Activated CD4-positive, alpha-beta T cell treated with anti-CD3 and anti-CD28 coated beads, Interleukin-2, Interleukin-4, amounts not matched to agents 100 ng/mL and 50 ng/mL, durations not matched to agents 16 hours and 8 hours (primary cell): ENCODE measurements around the gene CORIN.
"Not testable (repeated sequence)": the region's sequence is repeated elsewhere in the genome, so short reads cannot be mapped to it uniquely, and the experiment has no call there.

Experiments used
- DNase-seq: peaks from one replicate; pipeline ENCODE4 v3.0.0-alpha.2; 2020; ENCODE audit warnings: low spot score

CORIN gene

GRCh38 chr4:47721485-47721884 is 116.4 kb downstream of the CORIN start:
- DNase-seq, result no peak

DNA sequence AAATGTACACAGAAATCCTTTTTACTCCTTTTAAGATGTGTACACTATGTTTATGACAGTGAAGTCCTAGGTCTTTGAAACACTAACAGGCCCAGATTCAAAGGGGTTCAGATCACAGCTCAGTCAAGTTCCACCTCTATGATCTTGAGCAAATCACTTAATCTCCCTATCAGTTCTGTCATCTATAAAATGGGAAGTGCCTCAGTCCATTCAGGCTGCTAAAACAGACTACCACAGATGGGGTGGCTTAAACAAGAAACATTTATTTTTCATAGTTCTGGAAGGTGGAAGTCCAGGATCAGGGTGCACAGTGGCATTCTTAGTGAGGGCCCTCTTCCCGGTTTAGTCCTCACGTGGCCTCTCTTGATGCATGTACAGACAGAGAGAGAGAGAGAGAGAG is 117.1 kb downstream of the CORIN start:
- DNase-seq, result no peak

GRCh38 chr4:47719576-47719975 is 118.3 kb downstream of the CORIN start:
- no peak for DNase-seq

DNA sequence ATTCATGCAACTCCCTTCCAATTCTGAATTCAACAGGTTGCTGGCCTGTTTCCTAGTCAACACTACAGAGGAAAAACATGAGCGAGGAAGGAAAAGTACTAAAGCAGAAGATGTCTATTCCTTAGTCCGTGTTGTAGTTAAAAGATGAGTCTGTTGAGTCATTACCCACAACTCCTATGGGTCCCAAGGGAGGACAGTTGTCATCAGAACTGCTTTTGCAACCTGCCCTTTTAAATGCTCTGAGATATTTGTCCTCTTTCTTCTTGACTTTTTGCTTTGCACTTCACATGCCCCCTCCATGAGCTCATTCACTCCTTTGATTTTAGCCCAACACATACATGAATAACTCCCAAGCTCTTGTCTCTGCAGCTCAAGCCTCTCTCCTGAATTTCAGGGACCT is 119.2 kb downstream of the CORIN start:
- no peak for DNase-seq

DNA sequence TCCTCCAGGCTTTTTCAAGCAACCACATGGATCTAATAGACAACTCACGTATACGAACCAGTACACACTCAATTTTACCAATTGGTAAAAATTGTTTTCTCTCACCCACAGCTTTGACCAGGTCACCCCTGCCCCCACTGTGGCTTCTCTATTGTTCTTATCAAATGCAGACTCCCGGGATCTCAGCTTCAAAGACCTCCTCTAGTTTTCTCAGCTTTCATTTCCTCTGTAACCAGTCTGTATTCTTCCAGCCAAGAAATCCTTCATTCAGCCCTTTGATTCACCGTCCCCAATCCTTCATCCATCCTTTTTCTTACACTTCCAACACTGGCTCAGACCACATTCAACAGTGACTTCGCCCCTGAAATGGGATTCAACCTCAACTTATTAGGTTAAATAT is 120.7 kb downstream of the CORIN start:
- DNase-seq, result no peak

GRCh38 chr4:47715716-47716416 is 122.0 kb downstream of the CORIN start:
- no peak for DNase-seq

DNA sequence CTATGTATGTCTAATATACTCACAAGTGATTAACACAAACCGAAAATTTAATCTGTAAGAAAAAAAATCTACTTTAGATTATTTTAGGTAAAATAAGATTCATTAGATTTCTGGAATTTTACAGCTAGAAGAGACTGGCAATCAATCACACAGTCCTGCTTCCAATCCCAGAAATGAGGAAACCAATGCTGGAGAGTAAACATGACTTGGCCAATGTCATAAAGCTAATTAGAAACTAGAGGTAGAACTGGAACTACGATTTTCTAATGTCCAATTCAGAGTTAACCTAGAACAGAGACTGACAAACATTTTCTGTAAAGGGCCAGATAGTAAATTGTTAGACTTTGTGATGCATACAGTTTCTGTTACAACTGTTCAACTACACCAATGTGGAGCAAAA is 123.6 kb downstream of the CORIN start:
- no peak for DNase-seq

- DNase-seq, result no peak
Measured at GRCh38 chr4:47713129-47713834, 124.6 kb downstream of the CORIN start.

GRCh38 chr4:47711646-47712045 is 126.2 kb downstream of the CORIN start:
- DNase-seq, result no peak

GRCh38 chr4:47711183-47711582 is 126.7 kb downstream of the CORIN start:
- no peak for DNase-seq

DNA sequence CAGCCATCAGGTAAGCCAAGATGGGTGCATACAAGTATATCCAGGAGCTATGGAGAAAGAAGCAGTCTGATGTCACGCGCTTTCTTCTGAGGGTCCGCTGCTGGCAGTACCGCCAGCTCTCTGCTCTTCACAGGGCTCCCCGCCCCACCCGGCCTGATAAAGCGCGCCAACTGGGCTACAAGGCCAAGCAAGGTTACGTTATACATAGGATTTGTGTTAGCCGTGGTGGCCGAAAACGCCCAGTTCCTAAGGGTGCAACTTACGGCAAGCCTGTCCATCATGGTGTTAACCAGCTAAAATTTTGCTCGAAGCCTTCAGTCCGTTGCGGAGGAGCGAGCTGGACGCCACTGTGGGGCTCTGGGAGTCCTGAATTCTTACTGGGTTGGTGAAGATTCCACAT is 131.5 kb downstream of the CORIN start:
- not testable (repeated sequence) for DNase-seq

DNA sequence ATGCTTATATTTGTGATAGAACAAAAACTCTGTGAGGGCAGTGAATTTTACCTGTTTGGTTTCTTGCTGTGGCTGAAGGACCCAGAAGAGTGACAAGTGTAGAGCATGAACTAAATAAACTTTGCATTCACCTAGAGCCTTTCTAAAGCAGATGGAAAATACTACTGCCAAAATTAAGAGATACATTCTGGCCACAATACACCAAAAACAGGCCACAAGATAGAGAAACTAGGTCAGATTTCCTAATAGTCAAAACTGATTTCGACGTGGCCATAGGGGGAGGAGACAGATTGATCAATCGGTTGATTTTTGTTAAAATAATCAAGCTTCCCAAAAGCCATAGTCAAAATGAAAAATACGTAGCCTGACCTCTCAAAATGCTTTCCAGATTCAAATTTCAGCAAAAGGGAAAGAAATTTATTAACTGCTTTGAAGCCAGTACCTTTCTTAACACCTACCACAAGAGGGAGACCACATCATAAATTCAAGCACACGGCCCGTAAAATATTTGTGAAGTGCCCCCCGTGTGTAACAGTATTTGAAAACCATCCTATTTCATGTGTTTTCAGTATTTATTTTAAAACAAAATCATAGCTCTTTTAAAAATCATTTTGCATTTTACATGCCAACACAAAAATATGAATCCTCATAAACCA is 132.4 kb downstream of the CORIN start:
- DNase-seq, result no peak

- DNase-seq, result peak; percentile 22
Measured at GRCh38 chr4:47704693-47705325, 133.1 kb downstream of the CORIN start.

DNA sequence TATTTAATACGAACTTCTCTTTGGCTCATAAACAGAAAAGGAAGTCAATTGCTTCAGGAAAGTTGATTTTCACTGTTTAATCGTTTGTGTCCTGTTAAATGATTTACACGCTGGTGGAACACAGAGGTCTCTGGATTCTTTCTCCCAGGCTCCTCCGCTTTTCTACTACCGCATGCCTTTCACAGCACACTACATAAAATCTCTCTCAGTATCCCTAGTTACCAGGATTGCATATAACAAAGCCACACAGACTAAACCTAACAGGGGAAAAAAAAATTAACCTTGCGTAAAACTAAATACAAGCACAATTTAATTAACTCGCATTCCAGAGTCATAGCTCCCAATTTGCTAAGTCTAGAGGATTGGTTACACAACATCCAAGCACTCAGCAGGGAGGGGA is 133.9 kb downstream of the CORIN start:
- DNase-seq, result no peak

DNA sequence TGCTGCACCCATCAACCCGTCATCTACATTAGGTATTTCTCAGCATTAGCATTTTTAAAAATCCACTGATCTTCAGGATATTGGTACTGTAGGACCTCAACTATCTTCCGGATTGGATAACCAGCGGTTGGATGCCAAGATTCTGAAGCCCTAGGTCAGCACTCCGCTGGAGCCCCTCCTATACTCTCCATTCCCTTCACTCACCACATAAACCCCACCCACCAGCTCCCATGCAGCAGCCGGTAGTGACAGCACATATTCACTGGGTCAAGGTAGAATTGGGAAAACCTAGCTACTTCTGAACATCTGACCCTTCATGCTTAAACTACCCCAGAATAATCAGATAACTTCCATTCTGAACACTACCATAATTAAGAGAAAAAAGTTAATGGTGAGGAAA is 134.9 kb downstream of the CORIN start:
- DNase-seq, result no peak

DNA sequence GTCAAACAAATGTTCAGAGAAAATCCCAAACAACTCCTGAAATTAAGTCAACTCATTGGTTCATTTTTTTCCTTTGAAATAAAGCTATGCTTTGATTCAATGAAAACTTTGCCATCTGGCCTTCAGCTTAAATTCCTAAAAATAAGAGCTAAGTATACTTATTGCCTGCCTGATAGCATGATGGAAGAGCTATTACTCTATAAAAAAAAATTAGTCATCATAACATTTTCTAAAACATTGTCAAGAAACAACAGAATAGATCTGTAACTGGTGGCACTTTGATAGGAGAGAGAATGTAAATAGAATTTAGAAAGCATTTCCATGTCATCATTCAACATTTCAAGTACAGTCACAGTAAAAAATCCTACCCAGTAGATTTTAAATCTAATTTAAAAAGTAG is 136.6 kb downstream of the CORIN start:
- no peak for DNase-seq

- DNase-seq, result no peak
Measured at GRCh38 chr4:47698837-47699236, 139.0 kb downstream of the CORIN start.

- DNase-seq, result no peak
Measured at GRCh38 chr4:47696823-47697222, 141.0 kb downstream of the CORIN start.

- no peak for DNase-seq
Measured at GRCh38 chr4:47695260-47695659, 142.6 kb downstream of the CORIN start.

DNA sequence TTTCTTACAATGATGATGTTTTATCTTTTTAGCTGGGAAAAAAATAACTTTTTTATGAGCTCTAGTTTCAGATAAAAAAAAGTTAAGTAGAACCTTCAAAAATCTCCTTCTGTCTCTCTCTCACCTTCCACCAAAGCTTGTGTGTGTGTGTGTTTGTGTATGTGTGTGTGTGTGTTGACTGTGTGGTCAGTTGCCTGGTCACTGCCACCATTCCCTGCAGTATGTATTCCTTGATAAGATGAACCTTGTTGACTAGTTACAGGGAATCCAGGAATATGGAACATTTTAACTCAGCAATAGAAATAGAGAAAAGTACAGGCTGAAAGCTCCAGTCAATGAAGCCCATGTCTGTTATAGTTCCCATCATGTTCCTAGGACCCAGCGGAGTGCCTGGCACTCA is 143.5 kb downstream of the CORIN start:
- DNase-seq, result no peak

- DNase-seq, result no peak
Measured at GRCh38 chr4:47692691-47693090, 145.2 kb downstream of the CORIN start.

- not testable (repeated sequence) for DNase-seq
Measured at GRCh38 chr4:47691757-47692383, 146.0 kb downstream of the CORIN start.
